ENCODE measurements around the gene GATA6. TPM values are rescaled to one million over a fixed set of nuclear protein-coding genes. Genes with fewer than 3 reads are reported as not detected.
A peak's percentile ranks its signal among the peaks of the same experiment; 100 is the strongest.

The GATA6 gene
- total RNA-seq, 1 experiment from 2014 or later, result 3.3 TPM

GRCh38 chr18:22169889-22170420 lies 566 bp downstream of the GATA6 start:
- no peaks in the 10 kb centered on the region for H3K9me3 ChIP-seq (ENCODE audit: control insufficient read depth in 1 of 2, insufficient read depth in 1 of 2, low read depth in 1 of 2, low read length in 2 of 2)
- H3K4me2 ChIP-seq (ENCODE audit: low read length), result peak overlapping the region; percentile 100
- H3K27me3 ChIP-seq (ENCODE audit: insufficient read depth, low read length), result peaks cover 8% of the 10 kb centered on the region; the same call in 1 of the 2 replicates
- POLR2A ChIA-PET, result no interaction called here
- H3K4me1 ChIP-seq (ENCODE audit: control insufficient read depth in 1 of 2, insufficient read depth in 2 of 2, low read length in 2 of 2), result peaks cover 5 to 19% of the 10 kb centered on the region in 2 experiments; a peak in 2 of 4 replicates
- peak overlapping the region; percentile 66 for H3K9ac ChIP-seq (ENCODE audit: low read length)
- ATAC-seq (peak; percentile 35), DNase-seq (ENCODE audit: low read depth, low spot score) (no peak)
- CTCF ChIA-PET, result interaction anchor here (0.9 to 1.3 kb wide), 2 partner anchors 172 to 393 kb away, joined by 3 read pairs; no protein-coding TSS in a partner anchor
- H3K4me3 ChIP-seq (replicated peaks in 1 of 2; ENCODE audit: low read depth in 1 of 2, low read length in 2 of 2), result peak overlapping the region; percentile 72 to 84
- no peaks in the 10 kb centered on the region for H3K9me2 ChIP-seq (ENCODE audit: insufficient read depth)
- H3K27ac ChIP-seq (ENCODE audit: low read depth, low read length), result peak overlapping the region; percentile 71
- BruUV-seq (replicated peaks), result no TSS peak
- H2AFZ ChIP-seq (ENCODE audit: low read depth, low read length, poor library complexity, severe bottlenecking), result peak overlapping the region; percentile 85
- RAD21 ChIA-PET (ENCODE audit: low non-redundant PET in 1 of 2, low total read pairs in 2 of 2, uncharacterized antibody in 2 of 2, unreplicated experiment in 2 of 2), result no interaction called here
- 0 out of 4 replicates have a peak, but pooled peaks cover 0 to 3% of the 10 kb centered on the region in 2 experiments for H3K36me3 ChIP-seq (ENCODE audit: control insufficient read depth in 1 of 2, insufficient read depth in 2 of 2, low read length in 2 of 2)
- TF ChIP-seq EZH2phosphoT487 (IDR thresholded peaks at IDR 0.05; ENCODE audit: borderline replicate concordance) (no peak), SRF (IDR thresholded peaks at IDR 0.05; ENCODE audit: low read depth) (no peak), CTCF (IDR thresholded peaks at IDR 0.05 in 2 of 3, conservative IDR thresholded peaks at IDR 0.05 in 1 of 3; ENCODE audit: borderline replicate concordance in 1 of 3, insufficient read depth in 1 of 3, low read depth in 2 of 3, low read length in 2 of 3) (no peak), MAX (IDR thresholded peaks at IDR 0.05) (no peak), ATF3 (IDR thresholded peaks at IDR 0.05) (no peak), POLR2AphosphoS5 (IDR thresholded peaks at IDR 0.05; ENCODE audit: low read depth, low read length) (no peak), ZFX (IDR thresholded peaks at IDR 0.05) (peak; percentile 32; the same call in 1 of the 2 replicates), ELF1 (IDR thresholded peaks at IDR 0.05; ENCODE audit: borderline replicate concordance, low read depth) (no peak), POLR2A (IDR thresholded peaks at IDR 0.05; ENCODE audit: borderline replicate concordance, extremely low read depth, insufficient read depth, insufficient read length) (peak; percentile 12)
- H4K20me1 ChIP-seq (ENCODE audit: insufficient read depth), result no peaks in the 10 kb centered on the region
- no peaks in the 10 kb centered on the region for H3K79me2 ChIP-seq (ENCODE audit: insufficient read depth, low read length)
- intact Hi-C loops (cut with micrococcal nuclease), result loop anchor here (2.0 to 10.0 kb wide), 3 partner anchors 173 to 535 kb away; no protein-coding TSS in a partner anchor

Measured in HCT116 (cell line).